ENCODE results near the gene PDIA5. TPM values are rescaled to one million over a fixed set of nuclear protein-coding genes. Genes with fewer than 3 reads are reported as not detected.
"Not testable (repeated sequence)": the region's sequence is repeated elsewhere in the genome, so short reads cannot be mapped to it uniquely, and the experiment has no call there.

PDIA5 gene
- total and polyA plus RNA-seq, 8 donors: 19.8 to 29.3 (median 25.7) TPM

DNA sequence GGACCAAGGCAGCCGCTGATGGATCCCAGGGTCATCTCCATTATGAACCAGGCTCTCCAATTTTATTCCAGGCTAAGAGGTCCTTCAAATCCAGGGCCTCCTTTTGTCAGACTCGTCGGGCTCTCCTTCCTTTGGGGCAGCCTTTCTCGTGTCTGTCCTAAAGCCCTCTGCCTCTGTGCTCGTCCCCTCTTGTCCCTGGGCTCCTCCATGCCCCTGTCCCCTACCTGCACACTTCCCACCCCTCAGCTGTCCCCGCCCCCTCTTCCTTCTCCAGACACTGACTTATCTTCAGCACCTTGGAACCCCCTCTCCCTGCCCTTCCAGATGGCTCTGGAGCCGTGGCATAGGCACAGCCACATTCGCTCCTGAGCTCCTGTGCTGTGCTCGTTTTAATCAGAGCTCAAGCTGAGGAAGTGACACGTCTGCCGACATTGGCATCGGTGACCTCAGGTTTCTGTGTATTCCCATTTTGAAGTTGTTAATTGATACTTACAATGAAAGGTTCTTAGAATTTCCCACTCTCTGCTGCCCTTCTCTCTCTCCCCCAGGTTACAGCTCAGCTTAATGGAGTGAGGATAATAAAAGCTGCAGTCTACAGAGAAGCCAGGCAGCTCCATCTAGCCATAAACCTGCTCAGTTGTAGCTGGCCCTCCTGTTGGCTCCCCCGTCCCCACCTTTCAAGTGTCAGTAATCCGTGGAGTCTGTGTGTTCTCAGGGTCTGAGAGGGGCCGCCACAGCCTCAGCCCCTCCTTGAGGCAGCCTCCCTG lies 83.8 kb downstream of the PDIA5 start:
- DNase-seq (peak in 1 of 6 donors; percentile 1), ATAC-seq (no peak), FAIRE-seq (no peak)
- TF ChIP-seq, protein P1, sequence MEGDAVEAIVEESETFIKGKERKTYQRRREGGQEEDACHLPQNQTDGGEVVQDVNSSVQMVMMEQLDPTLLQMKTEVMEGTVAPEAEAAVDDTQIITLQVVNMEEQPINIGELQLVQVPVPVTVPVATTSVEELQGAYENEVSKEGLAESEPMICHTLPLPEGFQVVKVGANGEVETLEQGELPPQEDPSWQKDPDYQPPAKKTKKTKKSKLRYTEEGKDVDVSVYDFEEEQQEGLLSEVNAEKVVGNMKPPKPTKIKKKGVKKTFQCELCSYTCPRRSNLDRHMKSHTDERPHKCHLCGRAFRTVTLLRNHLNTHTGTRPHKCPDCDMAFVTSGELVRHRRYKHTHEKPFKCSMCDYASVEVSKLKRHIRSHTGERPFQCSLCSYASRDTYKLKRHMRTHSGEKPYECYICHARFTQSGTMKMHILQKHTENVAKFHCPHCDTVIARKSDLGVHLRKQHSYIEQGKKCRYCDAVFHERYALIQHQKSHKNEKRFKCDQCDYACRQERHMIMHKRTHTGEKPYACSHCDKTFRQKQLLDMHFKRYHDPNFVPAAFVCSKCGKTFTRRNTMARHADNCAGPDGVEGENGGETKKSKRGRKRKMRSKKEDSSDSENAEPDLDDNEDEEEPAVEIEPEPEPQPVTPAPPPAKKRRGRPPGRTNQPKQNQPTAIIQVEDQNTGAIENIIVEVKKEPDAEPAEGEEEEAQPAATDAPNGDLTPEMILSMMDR (IDR thresholded peaks at IDR 0.05): no peak
- no peaks in the 10 kb centered on the region for H3K27me3 ChIP-seq
- H3K36me3 ChIP-seq: peaks cover 0 to 47% (median 8%) of the 10 kb centered on the region in 3 donors
- H3K4me3 ChIP-seq: no peak overlapping the region
- no peaks in the 10 kb centered on the region for H3K4me1 ChIP-seq
- 95% methylated on average over 15 of the region's 15 CpGs for WGBS, 2 donors
- intact Hi-C loops (cut with DNase I): no loop called here
- H3K9me3 ChIP-seq: no peaks in the 10 kb centered on the region
- no peak overlapping the region for H3K27ac ChIP-seq

DNA sequence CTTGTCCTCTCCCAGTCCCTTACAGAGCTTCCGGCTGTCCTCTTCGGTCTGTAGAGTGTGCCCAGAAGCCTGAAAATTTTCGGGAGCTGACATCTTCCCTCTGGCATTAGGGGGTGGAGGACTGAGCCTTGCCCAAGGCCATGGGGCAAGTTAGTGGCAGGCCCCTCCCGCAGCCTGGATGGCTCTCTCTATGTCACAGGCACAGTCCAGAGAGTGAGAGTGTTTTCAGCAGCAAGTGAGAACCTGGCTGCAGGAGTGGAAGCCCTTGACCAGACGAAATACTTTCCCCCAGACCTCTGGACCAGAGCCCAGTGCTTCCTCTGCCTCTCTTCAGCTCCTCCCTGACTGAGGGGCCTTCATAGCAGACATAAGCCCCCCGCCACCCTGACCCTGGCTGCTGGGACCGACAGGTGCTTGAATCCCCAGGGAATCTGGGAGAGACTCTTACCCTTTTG lies 84.5 kb downstream of the PDIA5 start:
- H3K4me1 ChIP-seq: peaks cover under 1 to 2% (median under 1%) of the 10 kb centered on the region in 3 donors
- intact Hi-C loops (cut with DNase I): no loop called here
- no peaks in the 10 kb centered on the region for H3K9me3 ChIP-seq
- 86 to 87% methylated on average over 7 of the region's 7 CpGs for WGBS, 2 donors
- FAIRE-seq (no peak), DNase-seq (peak in 1 of 6 donors; percentile 5), ATAC-seq (no peak)
- TF ChIP-seq, protein P1 (IDR thresholded peaks at IDR 0.05): no peak
- no peak overlapping the region for H3K27ac ChIP-seq
- H3K36me3 ChIP-seq: peaks cover 0 to 45% (median 3%) of the 10 kb centered on the region in 3 donors
- H3K27me3 ChIP-seq: no peaks in the 10 kb centered on the region
- H3K4me3 ChIP-seq: no peak overlapping the region

DNA sequence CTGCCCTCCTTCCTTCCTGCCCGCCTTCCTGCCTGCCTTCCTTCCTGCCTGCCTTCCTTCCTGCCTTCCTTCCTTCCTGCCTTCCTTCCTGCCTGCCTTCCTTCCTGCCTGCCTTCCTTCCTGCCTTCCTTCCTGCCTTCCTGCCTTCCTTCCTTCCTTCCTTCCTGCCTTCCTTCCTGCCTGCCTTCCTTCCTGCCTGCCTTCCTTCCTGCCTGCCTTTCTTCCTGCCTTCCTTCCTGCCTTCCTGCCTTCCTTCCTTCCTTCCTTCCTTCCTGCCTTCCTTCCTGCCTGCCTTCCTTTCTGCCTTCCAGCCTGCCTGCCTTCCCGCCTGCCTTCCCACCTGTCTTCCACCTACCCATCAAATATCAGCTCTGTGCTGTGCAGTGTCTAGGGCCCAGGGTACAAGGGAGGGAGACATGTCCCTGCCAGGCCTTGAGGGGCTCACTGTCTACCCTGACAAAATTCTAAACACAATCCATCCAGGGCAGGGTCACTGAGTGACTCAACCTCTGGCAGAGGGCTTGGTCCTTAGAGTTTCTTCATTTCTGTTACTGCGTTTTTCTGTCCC lies 85.1 kb downstream of the PDIA5 start:
- peak in 1 of 6 donors; percentile 1 for DNase-seq
- FAIRE-seq: not testable (repeated sequence)

DNA sequence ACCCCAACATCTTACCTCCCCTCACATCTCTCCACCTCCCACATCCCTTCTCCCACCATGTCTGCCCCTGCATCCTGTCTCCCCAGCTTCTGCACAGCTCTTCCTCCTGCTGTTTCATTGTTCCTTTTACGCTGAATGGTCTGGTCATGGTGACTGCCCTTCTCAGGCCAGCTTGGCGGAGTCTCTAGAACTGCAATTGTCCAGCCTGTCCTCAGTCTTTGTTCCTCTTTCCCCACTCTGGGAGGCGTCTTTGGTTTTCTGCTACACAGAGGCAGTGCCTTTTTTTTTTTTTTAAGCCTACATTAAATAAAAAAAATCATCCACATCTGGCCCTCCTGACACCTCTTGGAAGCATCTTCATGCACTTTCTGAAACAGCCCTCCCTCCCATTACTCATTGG lies 85.9 kb downstream of the PDIA5 start:
- 90 to 95% methylated on average over 3 of the region's 3 CpGs for WGBS, 2 donors
- Histone ChIP-seq H3K4me1 (peaks cover 8 to 10% (median 8%) of the 10 kb centered on the region in 3 donors), H3K4me3 (no peak overlapping the region), H3K9me3 (no peaks in the 10 kb centered on the region), H3K27ac (no peak overlapping the region), H3K27me3 (no peaks in the 10 kb centered on the region), H3K36me3 (peaks cover 0 to 33% (median 3%) of the 10 kb centered on the region in 3 donors)
- ATAC-seq (no peak), DNase-seq (peak in 1 of 6 donors; percentile 2), FAIRE-seq (no peak)
- intact Hi-C loops (cut with DNase I): no loop called here
- TF ChIP-seq, protein P1 (IDR thresholded peaks at IDR 0.05): no peak

More for the DNA sequence above, 85.1 kb downstream of the PDIA5 start:
- WGBS, 2 donors: 77 to 80% methylated on average over 3 of the region's 3 CpGs
- peaks cover 0 to 40% (median 3%) of the 10 kb centered on the region in 3 donors for H3K36me3 ChIP-seq
- H3K27me3 ChIP-seq; intact Hi-C loops (cut with DNase I); H3K4me3 ChIP-seq; H3K9me3 ChIP-seq; H3K27ac ChIP-seq; H3K4me1 ChIP-seq; ATAC-seq: not testable (repeated sequence)

DNA sequence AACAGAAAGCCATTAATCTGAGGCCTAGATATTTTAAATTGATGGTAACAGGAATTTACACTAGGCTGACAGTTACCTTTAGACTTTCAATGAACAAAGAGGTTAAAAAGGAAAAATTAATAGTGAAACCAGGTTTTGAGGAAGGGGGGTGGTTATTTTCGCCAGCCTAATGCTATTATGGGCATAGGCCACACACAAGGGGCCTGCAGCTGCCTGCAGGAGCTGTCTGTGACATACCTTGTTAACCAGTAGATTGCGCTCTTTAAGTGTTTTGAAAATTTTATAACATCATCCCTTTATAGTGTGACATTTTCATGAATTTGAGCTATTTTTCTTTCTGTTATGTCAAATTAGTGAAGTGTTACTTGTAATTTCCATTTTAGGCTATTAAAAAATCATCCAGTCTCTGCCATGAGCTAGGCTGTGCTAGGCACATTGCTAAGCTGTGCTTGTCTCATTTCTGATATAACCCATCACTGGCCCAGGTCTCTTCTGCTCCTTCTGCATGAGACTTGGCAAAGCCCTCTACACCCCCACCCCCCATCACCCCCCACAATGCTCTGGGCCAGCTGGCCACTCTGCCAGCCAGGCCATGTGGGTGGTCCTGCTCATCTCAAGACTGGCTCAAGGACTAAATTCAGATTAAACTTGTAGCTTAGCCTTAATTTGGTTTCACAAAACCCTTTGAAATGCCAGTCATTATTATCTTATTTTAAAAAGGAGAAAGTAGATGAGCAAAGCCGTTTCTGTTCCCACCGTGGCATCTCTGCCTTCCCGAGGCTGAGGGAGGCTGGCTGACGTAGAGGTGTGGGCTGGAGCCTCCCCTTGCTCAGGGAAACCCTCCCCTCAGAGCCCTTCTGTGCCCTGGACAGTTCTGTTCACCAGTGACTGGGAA lies 86.5 kb downstream of the PDIA5 start:
- Histone ChIP-seq H3K27ac (peak overlapping the region in 1 of 4 donors; percentile 4), H3K9me3 (no peaks in the 10 kb centered on the region)

More for the DNA sequence above, 86.5 kb downstream of the PDIA5 start:
- no peak for ATAC-seq
- peak in 1 of 6 donors; percentile 5 for DNase-seq
- peaks cover 0 to 26% (median 3%) of the 10 kb centered on the region in 3 donors for H3K36me3 ChIP-seq
- WGBS, 2 donors: 93 to 94% methylated on average over 6 of the region's 6 CpGs
- peaks cover 8 to 10% (median 8%) of the 10 kb centered on the region in 3 donors for H3K4me1 ChIP-seq
- FAIRE-seq: no peak
- intact Hi-C loops (cut with DNase I): no loop called here
- H3K27me3 ChIP-seq: no peaks in the 10 kb centered on the region
- H3K4me3 ChIP-seq: no peak overlapping the region
- TF ChIP-seq, protein P1 (IDR thresholded peaks at IDR 0.05): no peak
